HG02885 (cell line): ENCODE data around the gene SNCA.

Experiments
- ATAC-seq: cut with Tn5 transposase; IDR thresholded peaks from one replicate; pipeline ENCODE4 v1.9.1; 2021; ENCODE audit warnings: mild to moderate bottlenecking; ENCODE audit not compliant: unreplicated experiment, poor library complexity

The SNCA gene

GRCh38 chr4:89836897-89837384 is at the start of gene SNCA:
Gene SNCA, minus strand, starts transcription at chr4:89837161. Its CDS starts 1,494 bp downstream, at chr4:89835667.
- no peak for ATAC-seq

DNA sequence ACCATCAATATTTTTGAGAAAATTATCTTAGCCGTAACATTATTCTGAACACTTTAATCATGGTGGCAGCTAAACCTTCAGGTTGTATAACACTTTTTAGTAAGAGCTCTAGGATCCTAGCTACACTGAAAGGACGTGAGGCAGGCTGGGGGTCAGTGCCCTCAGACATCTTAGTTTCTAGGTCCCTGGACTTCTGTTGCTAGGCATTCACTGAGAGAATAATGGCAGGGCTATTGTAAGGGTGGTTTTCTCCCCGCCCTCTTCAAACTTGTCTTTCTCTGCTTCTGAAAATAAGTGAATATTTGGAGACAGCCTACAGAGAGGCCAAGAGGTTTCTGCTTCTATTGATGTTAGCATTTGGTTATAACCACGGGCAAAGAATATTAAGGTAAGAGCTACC is 42.3 kb upstream of the SNCA start:
- no peak for ATAC-seq

GRCh38 chr4:89878611-89879010 is 41.6 kb upstream of the SNCA start:
- no peak for ATAC-seq

GRCh38 chr4:89876548-89876947 is 39.6 kb upstream of the SNCA start:
- no peak for ATAC-seq

DNA sequence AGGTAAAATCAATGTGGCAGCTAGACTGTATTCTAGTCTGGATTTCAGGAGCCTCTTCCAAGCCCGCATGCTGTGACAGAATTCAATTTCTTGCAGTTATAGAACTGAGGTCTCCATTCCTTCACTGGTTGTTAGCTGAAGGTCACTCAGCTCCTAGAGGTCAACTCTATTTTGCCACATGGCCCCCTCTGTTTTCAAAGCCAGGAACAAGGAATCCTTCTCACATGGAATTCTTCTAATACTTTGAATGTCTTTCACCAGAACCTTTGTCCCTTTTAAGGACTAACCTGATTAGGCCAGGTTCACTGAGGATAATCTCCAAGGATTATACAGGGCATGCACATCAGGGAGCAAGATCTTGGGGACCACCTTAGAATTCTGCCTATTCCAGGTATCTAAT is 34.2 kb upstream of the SNCA start:
- ATAC-seq, result no peak

GRCh38 chr4:89868999-89869589 is 32.1 kb upstream of the SNCA start:
- no peak for ATAC-seq

DNA sequence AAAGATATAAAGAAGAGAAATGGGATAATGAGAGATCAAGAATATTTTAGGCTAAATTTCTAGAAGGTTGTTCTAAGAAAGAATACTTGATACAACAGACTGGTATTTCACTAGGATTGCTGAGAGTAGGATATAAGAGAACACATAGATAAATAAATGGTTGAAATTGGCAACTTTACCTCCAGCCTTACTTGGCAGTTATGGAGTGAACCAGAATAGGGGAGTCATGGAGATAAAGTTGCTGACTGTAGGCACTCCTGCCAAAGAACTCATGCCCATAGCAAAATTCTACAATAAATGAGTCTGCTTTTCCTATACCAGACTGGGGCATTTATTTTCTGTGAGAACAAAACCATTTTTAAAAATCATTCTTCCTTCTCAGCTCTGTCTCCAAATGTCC is 31.3 kb upstream of the SNCA start:
- no peak for ATAC-seq

- no peak for ATAC-seq
Measured at GRCh38 chr4:89863533-89863932, 26.6 kb upstream of the SNCA start.

DNA sequence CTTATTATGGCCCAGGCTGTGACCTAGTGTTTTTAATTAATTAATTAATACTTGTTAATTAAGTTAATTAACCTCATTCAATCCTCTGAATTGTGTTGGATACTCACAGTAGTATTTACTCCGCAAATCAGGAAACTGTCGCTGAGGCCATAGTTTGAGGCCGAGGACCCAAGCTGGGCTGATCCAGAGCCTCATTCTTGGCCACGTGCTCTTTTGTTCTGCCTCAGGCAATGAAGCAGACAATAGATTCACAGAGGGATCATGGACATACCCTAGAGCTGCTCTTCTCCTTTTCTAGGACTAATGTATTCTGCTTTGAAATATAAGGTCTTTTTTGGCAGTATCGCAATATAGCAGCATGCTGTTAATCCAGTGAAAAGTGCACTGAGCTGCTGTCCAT is 24.0 kb upstream of the SNCA start:
- ATAC-seq, result no peak

GRCh38 chr4:89855236-89855635 is 18.3 kb upstream of the SNCA start:
- no peak for ATAC-seq

GRCh38 chr4:89847571-89848325 is 10.8 kb upstream of the SNCA start:
- no peak for ATAC-seq

DNA sequence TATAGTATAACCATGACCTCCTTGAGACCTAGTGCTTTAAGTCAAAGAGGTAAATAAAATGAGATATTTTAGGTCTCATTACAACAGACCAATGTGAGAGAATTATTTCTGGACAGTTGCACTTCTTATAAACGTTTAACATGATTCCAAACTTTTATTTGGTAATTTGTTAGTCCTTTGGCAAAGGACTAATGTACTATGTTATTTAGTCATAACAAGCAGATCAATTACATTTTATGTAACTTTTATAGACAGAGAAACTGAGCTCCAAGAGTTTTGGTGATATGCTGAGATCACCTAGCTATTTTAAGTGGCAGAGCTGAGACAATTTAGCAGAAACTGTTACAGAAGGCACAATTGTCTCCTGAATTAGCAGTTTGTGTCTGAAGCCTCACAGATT is 2.6 kb upstream of the SNCA start:
- ATAC-seq, result no peak

- ATAC-seq, result no peak
Measured at GRCh38 chr4:89837993-89838390, 1.0 kb upstream of the SNCA start.

GRCh38 chr4:89837385-89837992 is 528 bp upstream of the SNCA start:
- ATAC-seq, result no peak

DNA sequence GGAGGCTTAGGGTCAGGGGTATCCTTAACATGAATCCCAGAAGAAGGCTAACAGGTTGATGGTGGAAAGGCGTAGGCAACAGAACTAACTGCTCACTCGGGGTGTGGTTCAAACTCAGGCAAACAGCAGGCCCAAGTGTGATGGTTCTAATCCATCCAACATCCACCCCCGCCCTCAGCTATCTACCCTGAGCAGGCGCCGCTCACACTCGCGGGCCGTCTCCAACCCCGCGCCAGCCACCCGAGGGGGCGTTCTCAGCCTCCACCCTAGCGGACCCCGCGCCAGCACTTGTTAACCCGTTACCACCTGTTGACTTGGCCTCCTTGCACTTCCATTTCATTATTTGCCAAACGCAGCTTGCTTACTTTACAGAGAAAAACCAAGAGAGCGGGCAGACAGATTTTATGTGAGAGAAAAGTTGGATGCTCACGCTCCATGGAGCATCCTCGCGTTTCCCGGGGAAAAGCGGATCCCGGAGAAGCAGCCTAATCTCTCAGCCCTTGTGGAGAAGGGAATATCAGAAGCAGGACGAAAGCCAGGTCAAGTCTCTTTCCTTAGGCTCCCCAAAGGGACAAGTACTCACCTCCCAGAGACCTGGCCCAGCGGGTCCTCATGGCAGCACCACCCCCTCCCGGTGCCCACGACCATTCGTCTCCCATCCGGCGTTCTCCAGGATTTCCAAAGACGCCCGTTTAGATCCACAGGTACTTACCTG is 773 bp downstream of the SNCA start:
- no peak for ATAC-seq

DNA sequence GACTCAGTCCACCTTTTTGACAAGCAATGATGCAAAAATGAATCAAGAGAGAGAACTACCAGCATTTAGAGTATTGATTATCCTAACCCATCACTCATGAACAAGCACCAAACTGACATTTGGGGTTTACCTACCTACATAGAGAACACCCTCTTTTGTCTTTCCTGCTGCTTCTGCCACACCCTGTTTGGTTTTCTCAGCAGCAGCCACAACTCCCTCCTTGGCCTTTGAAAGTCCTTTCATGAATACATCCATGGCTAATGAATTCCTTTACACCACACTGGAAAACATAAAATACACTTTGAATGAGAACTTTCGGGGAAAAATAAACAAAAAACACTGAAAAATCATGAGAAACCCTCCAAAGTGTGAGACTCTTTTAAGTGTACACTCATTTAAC is 1.5 kb downstream of the SNCA start:
- ATAC-seq, result no peak

DNA sequence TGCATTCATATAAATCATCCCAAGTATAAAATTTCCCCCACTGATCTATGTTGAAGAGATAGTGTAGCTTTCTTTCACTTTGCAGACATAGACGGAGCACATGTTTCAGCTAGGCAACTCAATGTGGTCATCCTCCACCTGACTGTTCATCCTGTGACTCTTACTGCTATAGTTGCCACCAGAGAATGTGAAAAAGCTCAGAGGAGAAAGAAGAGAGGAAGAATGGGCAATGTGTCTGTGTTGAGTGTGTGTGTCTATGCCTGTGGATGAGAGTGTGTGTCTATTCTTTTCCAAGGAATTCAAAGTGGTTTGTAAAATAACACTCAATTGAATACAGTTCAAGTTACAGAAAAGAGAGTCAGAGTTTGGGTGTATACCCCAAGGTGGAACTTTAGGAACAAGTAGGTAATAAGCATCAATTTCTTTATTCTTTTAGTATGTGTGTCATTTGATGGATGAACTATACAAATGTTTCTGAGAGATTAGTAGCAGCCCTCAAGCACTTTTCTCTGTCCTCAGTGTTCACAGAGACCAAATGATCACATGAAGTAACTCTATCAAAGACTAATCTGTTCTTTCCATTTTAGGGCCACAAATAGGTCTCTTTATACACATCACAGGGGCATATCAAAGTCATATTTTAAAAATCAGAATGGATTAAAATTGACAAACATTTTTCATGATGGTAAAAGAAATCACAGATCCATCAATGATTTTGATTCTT is 2.3 kb downstream of the SNCA start:
- ATAC-seq, result no peak

DNA sequence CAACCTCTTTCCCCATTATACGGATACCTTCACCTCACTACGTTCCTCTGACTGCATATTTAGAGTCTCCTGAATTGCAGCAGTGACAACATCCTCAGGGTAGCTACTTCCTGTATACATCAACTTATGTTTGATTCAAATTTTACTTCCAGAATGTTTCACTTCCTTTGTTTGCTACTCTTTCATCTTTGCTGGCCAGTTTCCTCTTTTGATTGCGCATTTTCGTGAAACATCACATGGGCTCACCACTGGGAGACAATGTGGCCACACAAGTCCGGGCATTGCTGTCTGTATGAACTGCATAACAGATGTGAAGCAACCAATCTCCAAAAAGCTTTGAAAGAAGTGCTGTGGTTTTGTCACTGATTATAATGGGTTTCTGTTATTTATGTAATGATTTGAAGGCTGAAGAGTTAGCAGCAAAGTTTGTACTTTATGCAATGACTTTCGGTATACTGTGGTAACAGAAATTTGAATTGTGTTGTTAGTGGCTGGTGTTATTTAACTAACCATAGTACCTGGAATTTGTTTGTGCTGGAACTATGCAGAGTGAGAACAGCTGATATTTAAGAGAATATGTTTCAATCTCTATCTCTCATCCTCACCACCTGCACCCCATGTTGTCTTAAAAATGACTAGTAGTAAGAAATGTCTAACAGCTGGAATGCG is 7.4 kb downstream of the SNCA start:
- ATAC-seq, result peak; percentile 89

- ATAC-seq, result no peak
Measured at GRCh38 chr4:89823416-89823815, 13.5 kb downstream of the SNCA start.

DNA sequence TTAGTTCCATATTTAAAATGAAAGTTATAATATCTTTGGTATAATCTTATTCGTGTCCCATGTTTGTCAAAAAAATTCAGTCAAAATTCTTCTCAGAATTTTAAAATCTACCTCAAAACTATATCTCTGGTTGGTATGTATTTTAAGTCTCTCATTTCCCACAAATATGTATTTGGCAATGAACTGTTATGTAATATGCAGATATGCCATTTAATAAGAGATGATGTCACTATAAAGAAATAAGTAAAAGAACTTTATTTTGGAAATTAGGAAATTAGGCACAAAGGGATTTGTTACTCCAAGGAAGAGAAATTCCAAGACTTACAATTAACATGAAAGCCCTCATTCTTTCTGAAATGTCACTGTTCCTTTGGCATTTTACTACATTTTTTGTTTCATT is 15.3 kb downstream of the SNCA start:
- no peak for ATAC-seq
